Measurements from ENCODE around the gene LIPF.
A peak's percentile ranks its signal among the peaks of the same experiment; 100 is the strongest.
"Not testable (repeated sequence)": the region's sequence is repeated elsewhere in the genome, so short reads cannot be mapped to it uniquely, and the experiment has no call there.

LIPF gene

GRCh38 chr10:88676283-88677060, 12.2 kb downstream of the LIPF start:
- DNase-seq: no peak

GRCh38 chr10:88680958-88681357, 16.7 kb downstream of the LIPF start:
- DNase-seq: no peak

- no peak for DNase-seq
These were observed 18.2 kb downstream of the LIPF start for GRCh38 chr10:88682491-88682890.

- peak; percentile 5 for DNase-seq
These were observed 23.7 kb downstream of the LIPF start for GRCh38 chr10:88687853-88688467.

- no peak for DNase-seq
These were observed 25.1 kb downstream of the LIPF start for GRCh38 chr10:88689366-88689765.

- no peak for DNase-seq
These were observed 29.3 kb downstream of the LIPF start for GRCh38 chr10:88693392-88694020.

GRCh38 chr10:88702848-88703597, 38.8 kb downstream of the LIPF start:
- DNase-seq: no peak

- DNase-seq: no peak
These were observed 41.7 kb downstream of the LIPF start, which contains the start of gene LIPK for GRCh38 chr10:88705958-88706357. TSS of gene LIPK (plus strand) at chr10:88706249. CDS start at chr10:88724544, 18,295 bp downstream.

GRCh38 chr10:88707429-88708155, 43.4 kb downstream of the LIPF start:
- no peak for DNase-seq

GRCh38 chr10:88709361-88709760, 45.1 kb downstream of the LIPF start:
- not testable (repeated sequence) for DNase-seq

- no peak for DNase-seq
These were observed 51.3 kb downstream of the LIPF start for GRCh38 chr10:88715517-88715916.

- no peak for DNase-seq
These were observed 57.1 kb downstream of the LIPF start for GRCh38 chr10:88721392-88721791.

GRCh38 chr10:88725798-88726197, 61.6 kb downstream of the LIPF start:
- DNase-seq: no peak

- DNase-seq: peak; percentile 4
These were observed 64.0 kb downstream of the LIPF start for GRCh38 chr10:88728107-88728763.
